ENCODE measurements around the gene SMYD3. TPM values are rescaled to one million over a fixed set of nuclear protein-coding genes. Genes with fewer than 3 reads are reported as not detected.
"Not testable (repeated sequence)": the region's sequence is repeated elsewhere in the genome, so short reads cannot be mapped to it uniquely, and the experiment has no call there.

Gene SMYD3
- polyA plus RNA-seq, 12 donors, result 7.7 to 11.6 (median 9.9) TPM; not detected in 2

- no peak for DNase-seq
Measured at GRCh38 chr1:246365708-246366107, 141.4 kb downstream of the SMYD3 start.

DNA sequence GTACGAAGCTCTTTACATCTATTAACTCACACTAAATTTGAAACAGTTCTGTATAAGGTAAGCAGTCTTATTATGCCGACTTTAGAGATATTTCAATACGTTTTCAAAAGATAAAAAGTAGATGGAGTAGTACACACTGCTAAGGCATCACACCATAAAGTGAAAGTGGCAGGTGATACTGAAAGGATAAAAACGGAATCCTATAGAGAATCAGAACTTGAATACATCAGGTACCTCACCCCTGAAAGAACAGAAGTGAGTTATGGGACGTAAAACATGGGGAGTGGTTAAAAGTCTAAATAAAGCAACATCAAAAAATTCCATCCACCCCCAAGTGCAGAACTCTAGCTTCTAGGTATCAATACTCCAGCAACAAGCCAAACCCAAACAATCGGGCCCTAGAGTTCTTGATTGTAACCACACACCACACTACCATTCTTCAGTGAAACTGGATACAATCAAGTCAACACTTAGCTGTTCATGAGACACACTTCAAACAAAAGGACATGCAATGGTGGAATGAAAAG lies 142.6 kb downstream of the SMYD3 start:
- no peak for DNase-seq

GRCh38 chr1:246357014-246357598 lies 150.0 kb downstream of the SMYD3 start:
- not testable (repeated sequence) for DNase-seq

GRCh38 chr1:246355411-246356230 lies 151.5 kb downstream of the SMYD3 start:
- DNase-seq, result no peak

DNA sequence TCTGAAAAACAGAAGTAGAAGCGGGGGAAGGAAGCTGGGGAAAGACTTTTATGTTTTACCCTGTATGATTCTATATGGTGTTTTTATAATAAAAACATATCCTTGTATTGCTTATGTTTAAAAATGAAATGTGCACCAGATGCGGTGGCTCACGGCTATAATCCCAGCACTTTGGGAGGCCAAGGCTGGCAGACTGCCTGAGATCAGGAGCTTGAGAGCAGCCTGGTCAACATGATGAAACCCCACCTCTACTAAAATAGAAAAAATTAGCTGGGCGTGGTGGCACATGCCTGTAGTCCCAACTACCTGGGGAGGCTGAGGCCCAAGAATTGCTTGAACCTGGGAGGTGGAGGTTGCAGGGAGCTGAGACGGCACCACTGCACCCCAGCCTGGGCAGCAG lies 155.4 kb downstream of the SMYD3 start:
- no peak for DNase-seq

DNA sequence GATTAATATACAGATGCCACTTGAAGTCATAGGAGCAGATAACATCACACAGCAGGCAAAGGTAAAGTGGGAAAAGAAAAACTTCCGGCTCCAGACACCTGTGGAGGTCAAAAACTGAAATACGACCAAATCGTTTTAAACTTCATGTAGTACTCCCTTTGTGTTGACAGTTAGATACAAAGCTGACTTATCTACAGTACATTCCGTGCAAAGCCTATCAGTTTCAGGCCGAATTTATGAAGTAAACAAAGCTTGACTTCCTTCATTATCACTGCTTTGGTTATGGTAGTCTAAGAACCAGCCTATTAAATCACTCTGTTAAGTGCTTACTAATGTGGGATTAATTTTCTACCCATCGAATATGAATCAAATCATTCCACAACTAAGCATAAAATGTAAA lies 156.3 kb downstream of the SMYD3 start:
- DNase-seq, result no peak

GRCh38 chr1:246343937-246344336 lies 163.1 kb downstream of the SMYD3 start:
- no peak for DNase-seq

GRCh38 chr1:246343251-246343650 lies 163.8 kb downstream of the SMYD3 start:
- DNase-seq, result no peak

GRCh38 chr1:246338546-246338945 lies 168.5 kb downstream of the SMYD3 start:
- DNase-seq, result no peak

DNA sequence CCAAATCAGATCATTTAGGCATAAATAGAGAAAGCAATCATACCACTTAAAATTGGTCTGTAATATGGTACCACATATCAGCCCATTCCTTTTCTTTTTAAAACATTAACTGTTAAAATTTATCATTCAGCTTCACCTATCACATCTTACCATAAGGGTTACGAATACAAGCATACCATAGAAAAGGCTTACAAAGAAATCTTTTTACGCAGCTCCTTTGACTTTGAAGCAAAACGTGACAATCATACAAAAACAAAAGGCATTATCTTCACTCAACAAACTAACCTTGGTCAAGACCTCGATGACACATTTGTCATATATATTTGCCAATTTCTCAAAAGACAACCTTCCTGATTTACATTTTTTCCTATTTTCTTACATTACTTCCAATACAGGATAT lies 169.0 kb downstream of the SMYD3 start:
- DNase-seq, result no peak

DNA sequence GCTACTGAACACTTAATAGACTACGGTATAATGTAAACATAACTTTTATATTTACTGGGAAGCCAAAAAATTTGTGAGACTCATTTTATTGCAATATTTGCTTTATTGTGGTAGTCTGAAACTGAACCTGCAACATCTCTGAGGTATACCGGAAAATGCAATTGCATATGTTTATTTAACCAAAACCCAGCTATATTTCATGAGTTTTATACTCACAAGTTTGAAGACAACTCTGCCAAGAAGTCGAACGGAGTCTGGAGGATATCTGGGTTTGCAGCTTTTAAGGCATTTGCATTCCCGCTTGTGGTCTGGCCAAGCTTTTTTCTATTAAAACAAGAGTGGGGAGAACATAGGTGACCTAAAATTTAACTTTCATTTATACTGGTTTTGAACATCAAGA lies 171.9 kb downstream of the SMYD3 start:
- no peak for DNase-seq

GRCh38 chr1:246333855-246334254 lies 173.2 kb downstream of the SMYD3 start:
- no peak for DNase-seq

GRCh38 chr1:246332078-246332477 lies 175.0 kb downstream of the SMYD3 start:
- DNase-seq, result no peak

- no peak for DNase-seq
Measured at GRCh38 chr1:246329900-246330299, 177.2 kb downstream of the SMYD3 start.

GRCh38 chr1:246329292-246329691 lies 177.8 kb downstream of the SMYD3 start:
- DNase-seq, result not testable (repeated sequence)

DNA sequence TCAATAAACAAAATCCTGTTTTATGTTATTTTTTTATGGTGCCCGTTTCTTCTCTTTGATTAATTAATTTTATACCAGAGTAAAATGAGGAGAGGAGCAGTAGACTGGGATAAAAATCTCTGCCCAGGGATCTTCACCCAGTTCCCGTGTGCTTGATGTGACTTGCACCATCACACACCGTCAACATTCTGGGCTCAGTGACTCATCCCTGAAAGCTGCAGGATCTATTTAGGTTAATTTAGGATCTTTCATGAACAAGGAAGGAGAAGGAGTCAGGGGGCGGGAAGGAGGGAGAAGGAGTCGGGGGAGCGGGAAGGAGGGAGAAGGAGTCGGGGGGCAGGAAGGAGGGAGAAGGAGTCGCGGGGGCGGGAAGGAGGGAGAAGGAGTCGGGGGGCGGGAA lies 182.4 kb downstream of the SMYD3 start:
- DNase-seq, result no peak

- DNase-seq, result not testable (repeated sequence)
Measured at GRCh38 chr1:246324033-246324432, 183.0 kb downstream of the SMYD3 start.

DNA sequence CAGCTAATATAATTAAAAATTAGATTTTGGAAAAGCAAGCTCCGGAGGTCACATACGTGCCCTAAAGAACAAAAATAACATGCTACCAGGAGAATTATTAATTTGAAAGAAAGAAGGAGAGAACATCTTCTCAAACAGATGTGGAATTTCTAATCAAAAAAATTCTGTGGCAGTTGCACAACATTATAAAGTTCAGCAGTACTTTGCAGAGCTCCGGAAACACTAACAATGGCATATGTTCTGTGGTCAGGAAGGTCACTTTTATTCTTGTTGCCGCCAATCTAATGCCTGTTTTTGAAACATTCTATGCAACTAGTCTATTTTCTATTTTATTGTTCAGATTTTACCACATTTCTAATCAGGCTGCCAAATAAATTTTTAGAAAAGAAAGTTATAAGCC lies 186.8 kb downstream of the SMYD3 start:
- DNase-seq, result no peak

DNA sequence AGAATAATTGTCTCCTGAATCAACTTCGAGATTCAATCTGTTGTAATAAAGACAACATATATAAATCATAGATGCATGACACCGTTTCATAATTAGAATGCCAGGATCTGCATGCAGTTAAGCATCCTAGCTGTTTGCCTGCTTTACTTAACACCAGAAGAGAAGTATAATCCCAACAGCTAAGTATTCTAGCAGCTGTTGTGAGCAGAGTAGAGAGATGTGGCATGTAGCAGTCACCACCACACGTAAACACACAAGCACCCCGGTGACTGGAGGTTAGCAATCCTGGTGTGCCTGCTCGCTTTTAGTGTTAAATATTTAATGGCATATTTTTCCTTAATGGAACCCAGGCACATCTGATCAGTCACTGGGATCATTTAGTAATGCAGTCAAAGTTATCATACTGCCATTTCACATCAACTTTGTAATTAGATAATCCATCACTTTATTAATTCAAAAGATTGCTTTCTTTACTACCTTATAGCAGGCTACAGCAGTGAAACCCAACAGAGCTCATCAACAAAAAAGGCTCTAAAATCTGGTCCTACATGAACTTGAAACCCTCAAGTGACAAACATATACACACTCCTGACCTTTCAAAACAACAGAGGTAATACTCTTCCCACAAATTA lies 187.9 kb downstream of the SMYD3 start:
- no peak for DNase-seq

- no peak for DNase-seq
Measured at GRCh38 chr1:246318622-246319021, 188.5 kb downstream of the SMYD3 start.

DNA sequence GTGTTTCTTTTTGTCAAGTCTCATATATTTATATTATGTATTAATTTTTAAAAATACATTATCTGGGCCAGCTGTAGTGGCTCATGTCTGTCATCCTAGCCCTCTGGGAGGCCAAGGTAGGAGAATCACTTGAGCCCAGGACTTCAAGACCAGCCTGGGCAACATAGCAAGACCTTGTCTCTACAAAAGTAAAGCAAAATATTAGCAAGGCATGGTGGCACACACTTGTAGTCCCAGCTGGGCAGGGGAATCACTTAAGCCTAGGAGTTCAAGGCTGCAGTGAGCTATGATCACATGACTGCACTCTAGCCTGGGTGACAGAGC lies 189.1 kb downstream of the SMYD3 start:
- DNase-seq, result no peak

DNA sequence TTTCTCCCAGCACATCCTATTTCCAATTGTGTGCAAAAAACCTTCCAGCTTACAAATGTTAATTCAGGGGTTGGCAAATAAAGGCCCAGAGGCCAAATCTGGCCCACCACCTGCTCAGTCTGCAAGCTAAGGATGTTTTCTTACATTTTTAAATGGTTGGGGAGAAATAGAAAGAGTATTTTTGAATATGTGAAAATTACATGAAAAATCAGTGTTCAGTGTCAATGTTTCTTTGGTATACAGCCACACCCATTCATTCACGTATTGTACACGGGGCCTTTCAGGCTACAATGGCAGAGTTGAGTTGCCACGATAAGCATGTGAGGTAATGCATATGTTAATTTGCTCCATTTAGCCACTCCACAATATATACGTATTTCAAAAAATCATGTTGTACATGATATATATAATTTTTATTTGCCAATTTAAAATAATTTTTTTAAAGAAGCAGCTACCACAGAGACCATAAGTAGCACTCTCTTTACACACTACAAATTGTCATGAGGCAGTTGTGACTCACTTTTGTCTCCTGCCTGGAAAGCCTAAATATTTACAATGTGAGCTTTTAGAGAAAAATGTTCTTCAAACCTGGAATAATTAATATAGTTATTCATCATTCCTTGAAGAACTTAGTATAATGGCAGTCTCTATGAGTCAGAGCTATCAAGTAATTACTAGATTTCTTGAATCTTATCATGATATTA lies 189.6 kb downstream of the SMYD3 start:
- DNase-seq, result no peak
